ENCODE measurements around the gene BDKRB1.

BDKRB1 gene

DNA sequence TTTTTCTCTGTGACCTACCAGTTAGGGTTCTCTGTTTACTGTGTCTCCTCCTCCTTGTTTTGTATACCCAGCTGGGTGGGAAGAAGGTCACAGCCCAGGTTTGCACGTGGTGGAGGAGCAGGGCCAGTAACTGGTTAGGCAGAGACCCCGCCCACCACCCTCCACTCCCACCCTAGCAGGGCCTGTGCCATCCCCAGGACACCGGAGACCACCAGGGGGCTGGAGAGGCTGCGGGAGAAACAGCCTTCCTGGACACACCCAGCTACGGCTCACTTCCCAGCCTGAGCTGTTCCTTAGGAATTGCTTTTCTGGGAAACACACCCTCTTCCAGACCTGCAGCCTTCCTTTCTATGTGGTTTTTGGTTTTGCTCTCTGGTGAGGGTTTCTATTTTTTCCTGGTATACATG is 30.3 kb upstream of the BDKRB1 start:
- Histone ChIP-seq H3K4me1 (ENCODE audit: insufficient read depth, poor library complexity, severe bottlenecking) (peaks cover 30% of the 10 kb centered on the region), H3K4me3 (ENCODE audit: severe bottlenecking) (no peak overlapping the region), H3K27ac (ENCODE audit: poor library complexity, severe bottlenecking) (peak overlapping the region; percentile 78), H3K27me3 (ENCODE audit: insufficient read depth, poor library complexity, severe bottlenecking) (no peaks in the 10 kb centered on the region), H3K36me3 (ENCODE audit: low read depth) (peaks cover 3% of the 10 kb centered on the region; the same call in 1 of the 2 replicates), H3K9me3 (ENCODE audit: severe bottlenecking) (no peaks in the 10 kb centered on the region)
- DNase-seq (ENCODE audit: low spot score) = peak; percentile 87
- TF ChIP-seq, protein P1, sequence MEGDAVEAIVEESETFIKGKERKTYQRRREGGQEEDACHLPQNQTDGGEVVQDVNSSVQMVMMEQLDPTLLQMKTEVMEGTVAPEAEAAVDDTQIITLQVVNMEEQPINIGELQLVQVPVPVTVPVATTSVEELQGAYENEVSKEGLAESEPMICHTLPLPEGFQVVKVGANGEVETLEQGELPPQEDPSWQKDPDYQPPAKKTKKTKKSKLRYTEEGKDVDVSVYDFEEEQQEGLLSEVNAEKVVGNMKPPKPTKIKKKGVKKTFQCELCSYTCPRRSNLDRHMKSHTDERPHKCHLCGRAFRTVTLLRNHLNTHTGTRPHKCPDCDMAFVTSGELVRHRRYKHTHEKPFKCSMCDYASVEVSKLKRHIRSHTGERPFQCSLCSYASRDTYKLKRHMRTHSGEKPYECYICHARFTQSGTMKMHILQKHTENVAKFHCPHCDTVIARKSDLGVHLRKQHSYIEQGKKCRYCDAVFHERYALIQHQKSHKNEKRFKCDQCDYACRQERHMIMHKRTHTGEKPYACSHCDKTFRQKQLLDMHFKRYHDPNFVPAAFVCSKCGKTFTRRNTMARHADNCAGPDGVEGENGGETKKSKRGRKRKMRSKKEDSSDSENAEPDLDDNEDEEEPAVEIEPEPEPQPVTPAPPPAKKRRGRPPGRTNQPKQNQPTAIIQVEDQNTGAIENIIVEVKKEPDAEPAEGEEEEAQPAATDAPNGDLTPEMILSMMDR (IDR thresholded peaks at IDR 0.05; ENCODE audit: poor library complexity, severe bottlenecking) = peak; percentile 76
- peak; percentile 92 for ATAC-seq (ENCODE audit: low read depth)

DNA sequence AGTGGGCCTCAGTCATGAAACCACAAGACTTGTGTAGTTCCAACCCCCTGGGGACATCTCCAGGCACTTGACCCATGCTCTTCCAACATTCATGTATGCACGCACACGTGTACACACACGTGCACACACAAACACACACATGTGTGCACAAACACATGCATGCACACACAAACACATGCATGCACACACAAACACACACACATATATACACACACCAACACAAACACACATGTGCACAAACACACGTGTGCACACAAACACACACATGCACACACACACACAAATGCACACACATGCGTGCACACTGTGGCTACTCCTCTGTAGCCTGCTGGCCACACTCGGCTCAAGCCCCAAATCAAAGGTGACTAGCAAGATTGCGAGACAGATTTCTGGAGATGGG is 28.6 kb upstream of the BDKRB1 start:
- H3K36me3 ChIP-seq (ENCODE audit: low read depth) = peaks cover 3% of the 10 kb centered on the region; the same call in 1 of the 2 replicates
- no peaks in the 10 kb centered on the region for H3K9me3 ChIP-seq (ENCODE audit: severe bottlenecking)
- peaks cover 30% of the 10 kb centered on the region for H3K4me1 ChIP-seq (ENCODE audit: insufficient read depth, poor library complexity, severe bottlenecking)
- no peak overlapping the region for H3K27ac ChIP-seq (ENCODE audit: poor library complexity, severe bottlenecking)
- ATAC-seq (ENCODE audit: low read depth) (no peak), DNase-seq (ENCODE audit: low spot score) (no peak)
- TF ChIP-seq, protein P1 (IDR thresholded peaks at IDR 0.05; ENCODE audit: poor library complexity, severe bottlenecking) = no peak
- no peaks in the 10 kb centered on the region for H3K27me3 ChIP-seq (ENCODE audit: insufficient read depth, poor library complexity, severe bottlenecking)
- H3K4me3 ChIP-seq (ENCODE audit: severe bottlenecking) = no peak overlapping the region

DNA sequence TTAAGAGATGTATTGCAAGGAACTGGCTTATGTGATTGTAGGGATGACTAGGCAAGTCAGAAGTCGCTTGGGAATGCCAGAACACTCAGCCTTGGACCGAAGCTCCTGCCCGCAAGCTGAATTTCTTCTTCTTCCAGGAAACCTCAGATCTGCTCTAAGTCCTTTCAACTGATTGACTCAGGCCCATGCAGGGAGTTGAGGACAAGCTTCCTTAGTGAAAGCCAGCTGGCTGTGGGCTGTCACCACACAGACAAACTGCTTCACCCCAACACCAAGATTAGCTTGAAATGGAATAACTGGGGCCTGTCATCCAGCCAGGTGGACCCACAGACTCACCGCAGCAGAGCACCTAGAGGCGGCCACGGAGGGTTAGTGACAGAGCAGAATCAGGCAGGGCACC is 26.7 kb upstream of the BDKRB1 start:
- Histone ChIP-seq H3K27me3 (ENCODE audit: insufficient read depth, poor library complexity, severe bottlenecking) (no peaks in the 10 kb centered on the region), H3K27ac (ENCODE audit: poor library complexity, severe bottlenecking) (no peak overlapping the region), H3K4me3 (ENCODE audit: severe bottlenecking) (no peak overlapping the region), H3K36me3 (ENCODE audit: low read depth) (no peaks in the 10 kb centered on the region), H3K4me1 (ENCODE audit: insufficient read depth, poor library complexity, severe bottlenecking) (peaks cover 25% of the 10 kb centered on the region), H3K9me3 (ENCODE audit: severe bottlenecking) (no peaks in the 10 kb centered on the region)
- no peak for ATAC-seq (ENCODE audit: low read depth)
- TF ChIP-seq, protein P1 (IDR thresholded peaks at IDR 0.05; ENCODE audit: poor library complexity, severe bottlenecking) = no peak
- DNase-seq (ENCODE audit: low spot score) = no peak

DNA sequence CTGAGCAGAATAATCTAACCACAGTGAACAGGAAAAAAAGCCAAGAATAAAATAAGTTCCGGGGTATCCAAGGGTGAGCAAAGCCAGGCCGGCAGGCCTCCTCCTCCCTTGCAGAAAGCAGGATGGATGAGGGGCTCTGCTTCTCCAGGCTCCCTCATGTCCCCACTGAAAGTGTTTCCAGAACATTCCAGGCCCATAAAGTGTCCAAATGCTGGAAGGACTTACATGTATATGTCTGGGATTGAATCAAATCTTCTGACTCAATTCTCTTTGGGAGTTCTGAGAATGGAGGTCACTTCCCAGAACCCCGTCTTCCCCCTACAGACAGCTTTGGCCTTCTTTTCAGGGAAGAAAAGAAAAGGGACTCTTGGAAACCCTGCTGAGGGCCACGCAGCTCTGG is 25.0 kb upstream of the BDKRB1 start:
- Histone ChIP-seq H3K9me3 (ENCODE audit: severe bottlenecking) (no peaks in the 10 kb centered on the region), H3K36me3 (ENCODE audit: low read depth) (no peaks in the 10 kb centered on the region), H3K27me3 (ENCODE audit: insufficient read depth, poor library complexity, severe bottlenecking) (no peaks in the 10 kb centered on the region), H3K4me3 (ENCODE audit: severe bottlenecking) (no peak overlapping the region), H3K27ac (ENCODE audit: poor library complexity, severe bottlenecking) (no peak overlapping the region), H3K4me1 (ENCODE audit: insufficient read depth, poor library complexity, severe bottlenecking) (peaks cover 8% of the 10 kb centered on the region)
- TF ChIP-seq, protein P1 (IDR thresholded peaks at IDR 0.05; ENCODE audit: poor library complexity, severe bottlenecking) = no peak
- DNase-seq (ENCODE audit: low spot score) = no peak
- ATAC-seq (ENCODE audit: low read depth) = no peak

DNA sequence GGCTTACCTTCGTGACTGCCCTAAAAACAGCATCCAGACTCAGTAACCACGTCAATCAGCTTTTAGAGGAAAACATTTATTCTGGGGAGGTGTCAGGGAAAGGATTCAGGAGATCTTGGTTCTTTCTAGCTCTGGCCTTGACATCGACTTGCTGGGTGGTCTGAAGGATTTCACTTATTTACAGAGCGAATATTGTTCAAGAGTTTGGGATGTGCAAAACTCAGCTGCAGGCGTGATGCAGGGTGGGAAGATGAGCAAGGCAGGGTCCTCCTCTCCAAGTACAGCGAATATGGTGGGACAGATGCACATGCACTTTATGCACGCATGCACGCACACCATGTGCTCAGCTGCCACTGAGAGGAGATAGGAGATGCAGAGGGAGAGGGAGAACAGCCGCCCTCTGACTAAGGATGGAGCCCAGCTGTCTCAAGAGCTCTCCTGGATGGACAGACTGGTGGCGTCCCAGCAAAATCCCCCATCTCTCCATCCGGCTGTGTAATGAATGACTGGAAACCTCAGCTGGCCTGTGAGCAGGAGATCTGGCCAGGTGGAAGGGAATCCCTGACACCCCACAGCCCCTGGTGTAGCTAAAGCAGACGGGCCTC is 24.4 kb upstream of the BDKRB1 start:
- TF ChIP-seq, protein P1 (IDR thresholded peaks at IDR 0.05; ENCODE audit: poor library complexity, severe bottlenecking) = no peak
- H3K4me1 ChIP-seq (ENCODE audit: insufficient read depth, poor library complexity, severe bottlenecking) = peaks cover 4% of the 10 kb centered on the region
- H3K27me3 ChIP-seq (ENCODE audit: insufficient read depth, poor library complexity, severe bottlenecking) = no peaks in the 10 kb centered on the region
- no peak for ATAC-seq (ENCODE audit: low read depth)
- no peaks in the 10 kb centered on the region for H3K36me3 ChIP-seq (ENCODE audit: low read depth)
- no peaks in the 10 kb centered on the region for H3K9me3 ChIP-seq (ENCODE audit: severe bottlenecking)
- DNase-seq (ENCODE audit: low spot score) = no peak
- no peak overlapping the region for H3K4me3 ChIP-seq (ENCODE audit: severe bottlenecking)
- H3K27ac ChIP-seq (ENCODE audit: poor library complexity, severe bottlenecking) = no peak overlapping the region
